SK-N-SH treated with all-trans-retinoic acid at 6 μM for 48 hours (cell line): ENCODE data around the gene SLC7A8.

ENCODE experiments used
- CREB5 ChIP-seq: fragments of 250-450 bp; sonication (Bioruptor Pico); IDR thresholded peaks from 2 replicates; pipeline ENCODE4 v1.5.1; 2020; ENCODE audit warnings: low read depth, mild to moderate bottlenecking, moderate library complexity
- CSDC2 ChIP-seq: fragments of 250-450 bp; sonication (Bioruptor Pico); IDR thresholded peaks from 2 replicates; pipeline ENCODE4 v1.5.0; 2020; ENCODE audit warnings: mild to moderate bottlenecking, moderate library complexity
- ESRRG ChIP-seq: fragments of 250-450 bp; sonication (Bioruptor Pico); IDR thresholded peaks from 2 replicates; pipeline ENCODE4 v1.6.1; 2021; ENCODE audit warnings: mild to moderate bottlenecking
- RARB ChIP-seq: fragments of 250-450 bp; sonication (Bioruptor Pico); IDR thresholded peaks from 2 replicates; pipeline ENCODE4 v1.8.0; 2021; ENCODE audit warnings: mild to moderate bottlenecking, moderate library complexity
- TOX ChIP-seq: fragments of 250-450 bp; sonication (Bioruptor Pico); IDR thresholded peaks from 2 replicates; pipeline ENCODE4 v1.8.0; 2021; ENCODE audit warnings: mild to moderate bottlenecking, moderate library complexity, borderline replicate concordance
- ZC3H10 ChIP-seq: fragments of 250-450 bp; sonication (Bioruptor Pico); IDR thresholded peaks from 2 replicates; pipeline ENCODE4 v1.5.1; 2021; ENCODE audit warnings: mild to moderate bottlenecking, moderate library complexity
- ZFP3 ChIP-seq: fragments of 250-450 bp; sonication (Bioruptor Pico); IDR thresholded peaks from 2 replicates; pipeline ENCODE4 v1.5.0; 2020; ENCODE audit warnings: mild to moderate bottlenecking, moderate library complexity
- ZFP30 ChIP-seq: fragments of 450-650 bp; formaldehyde crosslinking; IDR thresholded peaks from 2 replicates; pipeline ENCODE4 v1.5.0; 2022; ENCODE audit warnings: mild to moderate bottlenecking, moderate library complexity
- ZNF565 ChIP-seq: fragments of 450-650 bp; formaldehyde crosslinking; conservative IDR thresholded peaks from 2 replicates; pipeline ENCODE4 v1.5.0; 2020; ENCODE audit warnings: low read depth, mild to moderate bottlenecking, moderate library complexity
- ZNF8 ChIP-seq: fragments of 450-650 bp; formaldehyde crosslinking; IDR thresholded peaks from 2 replicates; pipeline ENCODE4 v1.5.0; 2020; ENCODE audit warnings: mild to moderate bottlenecking, moderate library complexity
- TF ChIP-seq, protein P1 (sequence below): fragments of 250-450 bp; sonication (Bioruptor Pico); IDR thresholded peaks from 2 replicates; pipeline ENCODE4 v1.8.0; 2020; ENCODE audit warnings: mild to moderate bottlenecking, moderate library complexity, borderline replicate concordance
- TF ChIP-seq, protein P2 (sequence below): fragments of 250-450 bp; sonication (Bioruptor Pico); IDR thresholded peaks from 2 replicates; pipeline ENCODE4 v1.5.0; 2020; ENCODE audit warnings: mild to moderate bottlenecking, moderate library complexity

- TF ChIP-seq ZFP30 (CRISPR knock-in tag) (no peak), ZNF565 (CRISPR knock-in tag) (no peak), ZNF8 (CRISPR knock-in tag) (no peak), ESRRG (CRISPR knock-in tag) (no peak), ZFP3 (no peak), CSDC2 (CRISPR knock-in tag) (no peak), RARB (CRISPR knock-in tag) (no peak), TOX (CRISPR knock-in tag) (no peak), ZC3H10 (CRISPR knock-in tag) (no peak), CREB5 (CRISPR knock-in tag) (no peak)
- TF ChIP-seq, protein P1, sequence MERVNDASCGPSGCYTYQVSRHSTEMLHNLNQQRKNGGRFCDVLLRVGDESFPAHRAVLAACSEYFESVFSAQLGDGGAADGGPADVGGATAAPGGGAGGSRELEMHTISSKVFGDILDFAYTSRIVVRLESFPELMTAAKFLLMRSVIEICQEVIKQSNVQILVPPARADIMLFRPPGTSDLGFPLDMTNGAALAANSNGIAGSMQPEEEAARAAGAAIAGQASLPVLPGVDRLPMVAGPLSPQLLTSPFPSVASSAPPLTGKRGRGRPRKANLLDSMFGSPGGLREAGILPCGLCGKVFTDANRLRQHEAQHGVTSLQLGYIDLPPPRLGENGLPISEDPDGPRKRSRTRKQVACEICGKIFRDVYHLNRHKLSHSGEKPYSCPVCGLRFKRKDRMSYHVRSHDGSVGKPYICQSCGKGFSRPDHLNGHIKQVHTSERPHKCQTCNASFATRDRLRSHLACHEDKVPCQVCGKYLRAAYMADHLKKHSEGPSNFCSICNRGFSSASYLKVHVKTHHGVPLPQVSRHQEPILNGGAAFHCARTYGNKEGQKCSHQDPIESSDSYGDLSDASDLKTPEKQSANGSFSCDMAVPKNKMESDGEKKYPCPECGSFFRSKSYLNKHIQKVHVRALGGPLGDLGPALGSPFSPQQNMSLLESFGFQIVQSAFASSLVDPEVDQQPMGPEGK = no peak
- TF ChIP-seq, protein P2, sequence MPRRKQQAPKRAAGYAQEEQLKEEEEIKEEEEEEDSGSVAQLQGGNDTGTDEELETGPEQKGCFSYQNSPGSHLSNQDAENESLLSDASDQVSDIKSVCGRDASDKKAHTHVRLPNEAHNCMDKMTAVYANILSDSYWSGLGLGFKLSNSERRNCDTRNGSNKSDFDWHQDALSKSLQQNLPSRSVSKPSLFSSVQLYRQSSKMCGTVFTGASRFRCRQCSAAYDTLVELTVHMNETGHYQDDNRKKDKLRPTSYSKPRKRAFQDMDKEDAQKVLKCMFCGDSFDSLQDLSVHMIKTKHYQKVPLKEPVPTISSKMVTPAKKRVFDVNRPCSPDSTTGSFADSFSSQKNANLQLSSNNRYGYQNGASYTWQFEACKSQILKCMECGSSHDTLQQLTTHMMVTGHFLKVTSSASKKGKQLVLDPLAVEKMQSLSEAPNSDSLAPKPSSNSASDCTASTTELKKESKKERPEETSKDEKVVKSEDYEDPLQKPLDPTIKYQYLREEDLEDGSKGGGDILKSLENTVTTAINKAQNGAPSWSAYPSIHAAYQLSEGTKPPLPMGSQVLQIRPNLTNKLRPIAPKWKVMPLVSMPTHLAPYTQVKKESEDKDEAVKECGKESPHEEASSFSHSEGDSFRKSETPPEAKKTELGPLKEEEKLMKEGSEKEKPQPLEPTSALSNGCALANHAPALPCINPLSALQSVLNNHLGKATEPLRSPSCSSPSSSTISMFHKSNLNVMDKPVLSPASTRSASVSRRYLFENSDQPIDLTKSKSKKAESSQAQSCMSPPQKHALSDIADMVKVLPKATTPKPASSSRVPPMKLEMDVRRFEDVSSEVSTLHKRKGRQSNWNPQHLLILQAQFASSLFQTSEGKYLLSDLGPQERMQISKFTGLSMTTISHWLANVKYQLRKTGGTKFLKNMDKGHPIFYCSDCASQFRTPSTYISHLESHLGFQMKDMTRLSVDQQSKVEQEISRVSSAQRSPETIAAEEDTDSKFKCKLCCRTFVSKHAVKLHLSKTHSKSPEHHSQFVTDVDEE (CRISPR knock-in tag) = no peak
These were observed 79.9 kb downstream of the SLC7A8 start for GRCh38 chr14:23103581-23103980.
